GM12874 (cell line): Measurements from ENCODE around the gene FTL.

ENCODE experiments used
- TF ChIP-seq, protein P1 (sequence below): IDR thresholded peaks from 2 replicates; pipeline ENCODE4 v1.5.1; 2011; ENCODE audit warnings: low read depth, mild to moderate bottlenecking, control low read depth, low read length, moderate library complexity; ENCODE audit not compliant: insufficient read depth

FTL gene

DNA sequence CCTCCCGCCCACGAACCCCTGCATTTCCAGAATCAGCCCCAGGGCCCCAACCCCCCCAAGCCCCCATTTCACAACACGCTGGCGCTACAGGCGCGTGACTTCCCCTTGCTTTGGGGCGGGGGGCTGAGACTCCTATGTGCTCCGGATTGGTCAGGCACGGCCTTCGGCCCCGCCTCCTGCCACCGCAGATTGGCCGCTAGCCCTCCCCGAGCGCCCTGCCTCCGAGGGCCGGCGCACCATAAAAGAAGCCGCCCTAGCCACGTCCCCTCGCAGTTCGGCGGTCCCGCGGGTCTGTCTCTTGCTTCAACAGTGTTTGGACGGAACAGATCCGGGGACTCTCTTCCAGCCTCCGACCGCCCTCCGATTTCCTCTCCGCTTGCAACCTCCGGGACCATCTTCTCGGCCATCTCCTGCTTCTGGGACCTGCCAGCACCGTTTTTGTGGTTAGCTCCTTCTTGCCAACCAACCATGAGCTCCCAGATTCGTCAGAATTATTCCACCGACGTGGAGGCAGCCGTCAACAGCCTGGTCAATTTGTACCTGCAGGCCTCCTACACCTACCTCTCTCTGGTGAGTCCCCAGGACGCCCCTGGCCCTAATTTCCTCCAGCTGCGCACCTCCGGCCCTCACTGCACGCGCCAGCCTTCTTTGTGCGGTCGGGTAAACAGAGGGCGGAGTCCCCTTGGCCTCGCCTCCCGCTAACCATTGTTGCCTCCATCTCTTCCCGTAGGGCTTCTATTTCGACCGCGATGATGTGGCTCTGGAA, at the start of gene FTL:
Gene FTL, plus strand, starts transcription at position 270 of the 766 bp plus-strand sequence. Its CDS starts 199 bp downstream, at position 469.
- TF ChIP-seq, protein P1, sequence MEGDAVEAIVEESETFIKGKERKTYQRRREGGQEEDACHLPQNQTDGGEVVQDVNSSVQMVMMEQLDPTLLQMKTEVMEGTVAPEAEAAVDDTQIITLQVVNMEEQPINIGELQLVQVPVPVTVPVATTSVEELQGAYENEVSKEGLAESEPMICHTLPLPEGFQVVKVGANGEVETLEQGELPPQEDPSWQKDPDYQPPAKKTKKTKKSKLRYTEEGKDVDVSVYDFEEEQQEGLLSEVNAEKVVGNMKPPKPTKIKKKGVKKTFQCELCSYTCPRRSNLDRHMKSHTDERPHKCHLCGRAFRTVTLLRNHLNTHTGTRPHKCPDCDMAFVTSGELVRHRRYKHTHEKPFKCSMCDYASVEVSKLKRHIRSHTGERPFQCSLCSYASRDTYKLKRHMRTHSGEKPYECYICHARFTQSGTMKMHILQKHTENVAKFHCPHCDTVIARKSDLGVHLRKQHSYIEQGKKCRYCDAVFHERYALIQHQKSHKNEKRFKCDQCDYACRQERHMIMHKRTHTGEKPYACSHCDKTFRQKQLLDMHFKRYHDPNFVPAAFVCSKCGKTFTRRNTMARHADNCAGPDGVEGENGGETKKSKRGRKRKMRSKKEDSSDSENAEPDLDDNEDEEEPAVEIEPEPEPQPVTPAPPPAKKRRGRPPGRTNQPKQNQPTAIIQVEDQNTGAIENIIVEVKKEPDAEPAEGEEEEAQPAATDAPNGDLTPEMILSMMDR, result no peak

DNA sequence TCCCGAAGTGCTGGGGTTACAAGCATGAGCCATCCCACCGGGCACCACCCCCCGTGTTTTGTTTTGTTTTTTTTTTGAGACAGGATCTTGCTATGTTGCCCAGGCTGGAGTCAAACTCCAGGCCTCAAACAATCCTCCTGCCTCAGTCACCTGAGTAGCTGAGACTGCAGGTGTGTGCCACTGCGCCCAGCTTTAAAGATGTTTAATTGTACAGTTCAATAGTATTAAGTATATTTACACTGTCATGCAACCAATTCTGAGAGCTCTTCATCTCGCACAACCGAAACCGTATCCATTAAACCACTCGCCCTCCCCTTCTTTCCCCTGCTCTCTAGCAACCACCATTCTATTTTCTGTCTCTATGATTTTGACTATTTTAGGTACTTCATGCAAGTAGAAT, 49.4 kb upstream of the FTL start:
- TF ChIP-seq, protein P1, result no peak

DNA sequence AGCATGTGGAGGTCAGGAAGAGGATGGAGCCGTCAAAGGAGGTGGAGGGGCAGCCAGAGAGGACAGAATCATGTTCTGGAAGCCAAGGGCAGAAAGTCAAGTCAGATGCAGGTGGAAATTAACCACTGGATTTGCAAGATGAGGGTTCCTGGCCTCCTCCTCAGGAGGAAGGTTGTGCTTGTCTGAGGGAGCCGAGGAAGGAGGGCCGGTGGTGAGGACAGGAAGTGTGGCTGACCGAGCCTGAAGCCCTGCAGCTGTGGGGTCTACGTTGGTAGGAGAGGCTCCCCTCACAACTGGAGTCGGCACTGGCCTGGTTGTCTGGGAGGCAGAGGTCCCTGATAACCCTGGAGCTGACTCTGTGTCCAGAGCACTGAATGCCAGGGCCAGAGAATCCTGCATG, 47.0 kb upstream of the FTL start:
- TF ChIP-seq, protein P1, result no peak

DNA sequence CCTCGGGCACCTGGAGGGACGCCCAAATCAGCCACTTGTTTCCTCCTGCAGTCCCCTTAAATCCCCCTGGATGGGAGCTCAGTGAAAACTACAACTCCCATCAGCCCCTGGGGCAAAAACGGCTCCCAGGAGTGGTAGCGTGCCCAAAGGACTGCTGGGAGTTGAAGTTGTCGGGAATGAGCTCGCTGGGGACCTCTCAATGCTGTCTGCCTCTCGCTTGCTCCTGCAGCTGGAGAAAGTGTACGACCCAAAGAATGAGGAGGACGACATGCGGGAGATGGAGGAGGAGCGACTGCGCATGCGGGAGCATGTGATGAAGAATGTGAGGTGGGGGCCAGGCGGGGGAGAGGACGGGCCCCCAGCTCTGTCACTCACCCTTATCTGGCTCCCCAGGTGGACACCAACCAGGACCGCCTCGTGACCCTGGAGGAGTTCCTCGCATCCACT, 46.3 kb upstream of the FTL start:
- TF ChIP-seq, protein P1, result no peak

DNA sequence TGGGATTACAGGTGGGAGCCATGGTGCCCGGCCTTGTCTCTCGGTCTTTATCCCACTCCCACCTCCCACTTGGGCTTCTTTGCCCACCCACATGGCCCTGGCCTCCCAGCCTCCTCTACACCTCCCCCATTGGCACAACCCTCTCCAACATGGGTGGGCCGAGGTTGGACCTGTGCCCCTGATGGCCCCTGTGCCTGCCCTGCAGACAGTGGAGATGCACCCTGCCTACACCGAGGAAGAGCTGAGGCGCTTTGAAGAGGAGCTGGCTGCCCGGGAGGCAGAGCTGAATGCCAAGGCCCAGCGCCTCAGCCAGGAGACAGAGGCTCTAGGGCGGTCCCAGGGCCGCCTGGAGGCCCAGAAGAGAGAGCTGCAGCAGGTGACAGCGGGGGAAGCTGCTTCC, 44.2 kb upstream of the FTL start:
- TF ChIP-seq, protein P1, result no peak

DNA sequence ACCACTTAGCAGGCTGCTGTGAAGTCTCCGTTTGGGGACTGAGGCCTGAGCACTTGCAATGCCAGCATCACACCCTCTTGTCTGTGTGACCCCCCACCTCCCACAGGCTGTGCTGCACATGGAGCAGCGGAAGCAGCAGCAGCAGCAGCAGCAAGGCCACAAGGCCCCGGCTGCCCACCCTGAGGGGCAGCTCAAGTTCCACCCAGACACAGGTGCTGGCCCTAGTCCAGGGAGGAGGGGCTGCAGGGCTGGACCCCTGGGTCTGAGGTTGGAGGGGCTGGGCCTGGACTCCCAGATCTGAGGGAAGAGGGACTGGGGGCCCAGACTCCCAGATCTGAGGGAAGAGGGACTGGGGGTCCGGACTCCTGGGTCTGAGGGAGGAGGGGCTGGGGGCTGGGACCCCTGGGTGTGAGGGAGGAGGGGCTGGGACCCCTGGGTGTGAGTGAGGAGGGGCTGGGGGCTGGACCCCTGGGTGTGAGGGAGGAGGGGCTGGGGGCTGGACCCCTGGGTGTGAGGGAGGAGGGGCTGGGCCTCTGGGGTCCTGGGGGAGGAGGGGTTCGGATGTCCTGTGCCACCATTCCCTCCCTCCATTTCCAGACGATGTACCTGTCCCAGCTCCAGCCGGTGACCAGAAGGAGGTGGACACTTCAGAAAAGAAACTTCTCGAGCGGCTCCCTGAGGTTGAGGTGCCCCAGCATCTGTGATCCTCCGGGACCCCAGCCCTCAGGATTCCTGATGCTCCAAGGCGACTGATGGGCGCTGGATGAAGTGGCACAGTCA, 43.2 kb upstream of the FTL start:
- TF ChIP-seq, protein P1, result no peak
